ENCODE measurements around the gene PPP1R12B.
"Not testable (repeated sequence)": the region's sequence is repeated elsewhere in the genome, so short reads cannot be mapped to it uniquely, and the experiment has no call there.

DNA sequence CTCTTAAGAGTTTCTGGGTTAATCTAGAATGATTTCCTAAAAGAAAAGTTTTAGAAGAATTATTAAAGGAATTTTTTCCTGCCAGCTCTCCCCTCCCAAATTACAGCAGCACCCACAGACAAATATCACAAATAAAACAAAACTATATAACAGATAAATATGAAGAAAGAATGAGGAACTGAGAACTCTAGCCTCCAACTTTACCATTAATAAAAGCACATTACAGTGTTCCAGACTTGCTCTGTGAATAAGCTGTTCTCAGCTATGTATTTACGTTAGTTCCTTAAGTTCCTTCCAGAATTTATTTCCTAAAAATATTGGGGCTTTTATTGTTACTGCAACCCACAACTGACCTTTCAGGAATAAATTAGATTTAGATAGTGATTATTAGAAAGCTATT, 168.6 kb downstream of the PPP1R12B start:
- TF ChIP-seq, protein P1, sequence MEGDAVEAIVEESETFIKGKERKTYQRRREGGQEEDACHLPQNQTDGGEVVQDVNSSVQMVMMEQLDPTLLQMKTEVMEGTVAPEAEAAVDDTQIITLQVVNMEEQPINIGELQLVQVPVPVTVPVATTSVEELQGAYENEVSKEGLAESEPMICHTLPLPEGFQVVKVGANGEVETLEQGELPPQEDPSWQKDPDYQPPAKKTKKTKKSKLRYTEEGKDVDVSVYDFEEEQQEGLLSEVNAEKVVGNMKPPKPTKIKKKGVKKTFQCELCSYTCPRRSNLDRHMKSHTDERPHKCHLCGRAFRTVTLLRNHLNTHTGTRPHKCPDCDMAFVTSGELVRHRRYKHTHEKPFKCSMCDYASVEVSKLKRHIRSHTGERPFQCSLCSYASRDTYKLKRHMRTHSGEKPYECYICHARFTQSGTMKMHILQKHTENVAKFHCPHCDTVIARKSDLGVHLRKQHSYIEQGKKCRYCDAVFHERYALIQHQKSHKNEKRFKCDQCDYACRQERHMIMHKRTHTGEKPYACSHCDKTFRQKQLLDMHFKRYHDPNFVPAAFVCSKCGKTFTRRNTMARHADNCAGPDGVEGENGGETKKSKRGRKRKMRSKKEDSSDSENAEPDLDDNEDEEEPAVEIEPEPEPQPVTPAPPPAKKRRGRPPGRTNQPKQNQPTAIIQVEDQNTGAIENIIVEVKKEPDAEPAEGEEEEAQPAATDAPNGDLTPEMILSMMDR (conservative IDR thresholded peaks at IDR 0.05; ENCODE audit: low read length), result not testable (repeated sequence)
- not testable (repeated sequence) for TF ChIP-seq EZH2phosphoT487 (IDR thresholded peaks at IDR 0.05; ENCODE audit: borderline replicate concordance, low read depth, low read length)

Data from OCI-LY7 (cell line).